Measurements from ENCODE around the gene ZNF438. TPM values are rescaled to one million over a fixed set of nuclear protein-coding genes. Genes with fewer than 3 reads are reported as not detected.
"Not testable (repeated sequence)": the region's sequence is repeated elsewhere in the genome, so short reads cannot be mapped to it uniquely, and the experiment has no call there.

The ZNF438 gene
- total RNA-seq, 1 donor from 2014 or later: 2.4 TPM

- Mint-ChIP-seq H3K4me1 (ENCODE audit: low read depth) (peaks cover 17% of the 10 kb centered on the region), H3K27ac (no peak overlapping the region), H3K9me3 (peaks cover 3% of the 10 kb centered on the region), H3K4me3 (no peak overlapping the region), H3K27me3 (ENCODE audit: insufficient read depth) (no peaks in the 10 kb centered on the region), H3K36me3 (ENCODE audit: low read depth) (peaks cover 2% of the 10 kb centered on the region)
- intact Hi-C loops (cut with micrococcal nuclease): no loop called here
- DNase-seq (ENCODE audit: low spot score): no peak
Observed at GRCh38 chr10:30968711-30969110, 63.0 kb downstream of the ZNF438 start.

- H3K4me1 Mint-ChIP-seq (ENCODE audit: low read depth): peaks cover 22% of the 10 kb centered on the region
- H3K27ac Mint-ChIP-seq: no peak overlapping the region
- DNase-seq (ENCODE audit: low spot score): no peak
- H3K4me3 Mint-ChIP-seq: no peak overlapping the region
- no peaks in the 10 kb centered on the region for H3K27me3 Mint-ChIP-seq (ENCODE audit: insufficient read depth)
- intact Hi-C loops (cut with micrococcal nuclease): no loop called here
- peaks cover 3% of the 10 kb centered on the region for H3K9me3 Mint-ChIP-seq
- peaks cover 2% of the 10 kb centered on the region for H3K36me3 Mint-ChIP-seq (ENCODE audit: low read depth)
Observed at GRCh38 chr10:30967650-30968410, 63.8 kb downstream of the ZNF438 start.

GRCh38 chr10:30963992-30964930 lies 67.4 kb downstream of the ZNF438 start:
- H3K36me3 Mint-ChIP-seq (ENCODE audit: low read depth): peaks cover 3% of the 10 kb centered on the region
- DNase-seq (ENCODE audit: low spot score): no peak
- peaks cover 15% of the 10 kb centered on the region for H3K4me1 Mint-ChIP-seq (ENCODE audit: low read depth)
- H3K27me3 Mint-ChIP-seq (ENCODE audit: insufficient read depth): no peaks in the 10 kb centered on the region
- peak overlapping the region; percentile 28 for H3K4me3 Mint-ChIP-seq
- H3K9me3 Mint-ChIP-seq: peaks cover 3% of the 10 kb centered on the region
- H3K27ac Mint-ChIP-seq: peak overlapping the region; percentile 91
- intact Hi-C loops (cut with micrococcal nuclease): loop anchor here (1.0 kb wide), 1 partner anchor 22 kb away; no protein-coding TSS in a partner anchor

- intact Hi-C loops (cut with micrococcal nuclease): no loop called here
- Mint-ChIP-seq H3K27ac (no peak overlapping the region), H3K9me3 (peaks cover 7% of the 10 kb centered on the region), H3K36me3 (ENCODE audit: low read depth) (peaks cover 3% of the 10 kb centered on the region), H3K4me1 (ENCODE audit: low read depth) (peaks cover 12% of the 10 kb centered on the region), H3K4me3 (no peak overlapping the region), H3K27me3 (ENCODE audit: insufficient read depth) (no peaks in the 10 kb centered on the region)
- DNase-seq (ENCODE audit: low spot score): no peak
Observed at GRCh38 chr10:30962522-30962921, 69.1 kb downstream of the ZNF438 start.

GRCh38 chr10:30959836-30960210 lies 71.8 kb downstream of the ZNF438 start:
- no peak for DNase-seq (ENCODE audit: low spot score)
- peaks cover 4% of the 10 kb centered on the region for H3K9me3 Mint-ChIP-seq
- H3K27ac Mint-ChIP-seq: no peak overlapping the region
- peaks cover 12% of the 10 kb centered on the region for H3K4me1 Mint-ChIP-seq (ENCODE audit: low read depth)
- intact Hi-C loops (cut with micrococcal nuclease): no loop called here
- peaks cover 3% of the 10 kb centered on the region for H3K36me3 Mint-ChIP-seq (ENCODE audit: low read depth)
- no peaks in the 10 kb centered on the region for H3K27me3 Mint-ChIP-seq (ENCODE audit: insufficient read depth)
- H3K4me3 Mint-ChIP-seq: no peak overlapping the region

- H3K4me1 Mint-ChIP-seq (ENCODE audit: low read depth); DNase-seq (ENCODE audit: low spot score); H3K9me3 Mint-ChIP-seq; H3K27me3 Mint-ChIP-seq (ENCODE audit: insufficient read depth); H3K27ac Mint-ChIP-seq; intact Hi-C loops (cut with micrococcal nuclease); H3K36me3 Mint-ChIP-seq (ENCODE audit: low read depth); H3K4me3 Mint-ChIP-seq: not testable (repeated sequence)
Observed at GRCh38 chr10:30949218-30949617, 82.4 kb downstream of the ZNF438 start.

- H3K27me3 Mint-ChIP-seq (ENCODE audit: insufficient read depth): no peaks in the 10 kb centered on the region
Observed at GRCh38 chr10:30944005-30944404, 87.7 kb downstream of the ZNF438 start.

GRCh38 chr10:30943451-30943850 lies 88.2 kb downstream of the ZNF438 start:
- H3K9me3 Mint-ChIP-seq: peaks cover 10% of the 10 kb centered on the region
- peaks cover 5% of the 10 kb centered on the region for H3K36me3 Mint-ChIP-seq (ENCODE audit: low read depth)
- DNase-seq (ENCODE audit: low spot score): no peak
- H3K27ac Mint-ChIP-seq: no peak overlapping the region
- intact Hi-C loops (cut with micrococcal nuclease): no loop called here
- no peaks in the 10 kb centered on the region for H3K4me1 Mint-ChIP-seq (ENCODE audit: low read depth)
- no peaks in the 10 kb centered on the region for H3K27me3 Mint-ChIP-seq (ENCODE audit: insufficient read depth)
- H3K4me3 Mint-ChIP-seq: no peak overlapping the region

More at GRCh38 chr10:30944005-30944404, 87.7 kb downstream of the ZNF438 start:
- intact Hi-C loops (cut with micrococcal nuclease): no loop called here
- DNase-seq (ENCODE audit: low spot score): no peak
- Mint-ChIP-seq H3K9me3 (peaks cover 10% of the 10 kb centered on the region), H3K4me3 (no peak overlapping the region), H3K4me1 (ENCODE audit: low read depth) (no peaks in the 10 kb centered on the region), H3K27ac (no peak overlapping the region), H3K36me3 (ENCODE audit: low read depth) (peaks cover 5% of the 10 kb centered on the region)

- intact Hi-C loops (cut with micrococcal nuclease): no loop called here
- no peak for DNase-seq (ENCODE audit: low spot score)
- peaks cover 3% of the 10 kb centered on the region for H3K9me3 Mint-ChIP-seq
- H3K27ac Mint-ChIP-seq: no peak overlapping the region
- H3K4me3 Mint-ChIP-seq: no peak overlapping the region
- peaks cover 6% of the 10 kb centered on the region for H3K36me3 Mint-ChIP-seq (ENCODE audit: low read depth)
- H3K27me3 Mint-ChIP-seq (ENCODE audit: insufficient read depth): no peaks in the 10 kb centered on the region
- peaks cover 1% of the 10 kb centered on the region for H3K4me1 Mint-ChIP-seq (ENCODE audit: low read depth)
Observed at GRCh38 chr10:30940256-30940655, 91.4 kb downstream of the ZNF438 start.

GRCh38 chr10:30939643-30940251 lies 91.9 kb downstream of the ZNF438 start:
- DNase-seq (ENCODE audit: low spot score): no peak
- Mint-ChIP-seq H3K9me3 (peaks cover 6% of the 10 kb centered on the region), H3K4me1 (ENCODE audit: low read depth) (peaks cover 6% of the 10 kb centered on the region), H3K36me3 (ENCODE audit: low read depth) (peaks cover 11% of the 10 kb centered on the region), H3K27ac (no peak overlapping the region), H3K27me3 (ENCODE audit: insufficient read depth) (no peaks in the 10 kb centered on the region), H3K4me3 (no peak overlapping the region)
- intact Hi-C loops (cut with micrococcal nuclease): no loop called here

- DNase-seq (ENCODE audit: low spot score): no peak
- H3K36me3 Mint-ChIP-seq (ENCODE audit: low read depth): peaks cover 13% of the 10 kb centered on the region
- H3K27ac Mint-ChIP-seq: peak overlapping the region; percentile 59
- no peaks in the 10 kb centered on the region for H3K27me3 Mint-ChIP-seq (ENCODE audit: insufficient read depth)
- no peak overlapping the region for H3K4me3 Mint-ChIP-seq
- H3K9me3 Mint-ChIP-seq: peaks cover 3% of the 10 kb centered on the region
- peaks cover 6% of the 10 kb centered on the region for H3K4me1 Mint-ChIP-seq (ENCODE audit: low read depth)
- intact Hi-C loops (cut with micrococcal nuclease): no loop called here
Observed at GRCh38 chr10:30935078-30935477, 96.6 kb downstream of the ZNF438 start.

GRCh38 chr10:30931094-30931493 lies 100.6 kb downstream of the ZNF438 start:
- Mint-ChIP-seq H3K36me3 (ENCODE audit: low read depth) (peaks cover 19% of the 10 kb centered on the region), H3K4me1 (ENCODE audit: low read depth) (peaks cover 19% of the 10 kb centered on the region), H3K27me3 (ENCODE audit: insufficient read depth) (peaks cover 2% of the 10 kb centered on the region), H3K9me3 (peaks cover 3% of the 10 kb centered on the region), H3K4me3 (no peak overlapping the region), H3K27ac (no peak overlapping the region)
- no peak for DNase-seq (ENCODE audit: low spot score)
- intact Hi-C loops (cut with micrococcal nuclease): no loop called here

Measured in activated T-helper 1 cell treated with anti-CD3 and anti-CD28 coated beads, Interleukin-12 subunit alpha, Interleukin-12 subunit beta, Interleukin-2, Interleukin-4 antibody, amounts not matched to agents 30 ng/mL and 10 ng/mL and 1 ng/mL, durations not matched to agents 14 hours and 24 hours and 36 hours (primary cell).